Astrocyte of the spinal cord (primary cell): ENCODE data around the gene IGFBP4.

Source experiments
- DNase-seq: peaks from one replicate; pipeline ENCODE4 v3.0.0; 2011; ENCODE audit warnings: low read depth, low spot score
- H3K4me3 ChIP-seq: 2 replicates; pipeline ENCODE4 v1.5.1; 2011; ENCODE audit warnings: low read depth, mild to moderate bottlenecking, low read length, moderate library complexity
- in situ Hi-C: cut with HindIII; loops from 2 replicates; pipeline ENCODE4 v1.10.0; 2017; ENCODE audit warnings: low sequenced_read_pairs
- TF ChIP-seq, protein P1 (sequence below): IDR thresholded peaks from 2 replicates; pipeline ENCODE4 v1.5.1; 2012; ENCODE audit warnings: low read depth, mild to moderate bottlenecking, low read length, inconsistent platforms

Gene IGFBP4

DNA sequence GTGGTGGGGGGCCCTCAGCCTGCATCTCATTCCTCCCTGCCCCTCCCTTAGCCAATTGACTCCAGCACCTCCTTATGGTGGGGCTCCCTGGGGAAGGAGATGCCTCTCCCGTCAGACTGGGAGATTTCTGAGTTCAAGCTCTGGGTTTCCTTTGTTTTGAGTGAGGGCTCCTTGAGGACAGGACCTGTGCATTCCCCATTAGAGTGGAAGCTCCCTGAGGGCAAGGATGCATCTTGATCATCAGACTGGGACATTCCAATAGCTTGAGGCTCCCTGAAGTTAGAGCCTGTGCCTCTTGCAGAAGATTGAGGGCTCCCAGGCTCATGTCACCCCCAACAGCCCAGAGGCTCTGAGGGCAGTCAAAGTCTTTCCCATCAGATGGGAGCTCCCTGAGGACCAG lies 34.5 kb downstream of the IGFBP4 start:
- TF ChIP-seq, protein P1, sequence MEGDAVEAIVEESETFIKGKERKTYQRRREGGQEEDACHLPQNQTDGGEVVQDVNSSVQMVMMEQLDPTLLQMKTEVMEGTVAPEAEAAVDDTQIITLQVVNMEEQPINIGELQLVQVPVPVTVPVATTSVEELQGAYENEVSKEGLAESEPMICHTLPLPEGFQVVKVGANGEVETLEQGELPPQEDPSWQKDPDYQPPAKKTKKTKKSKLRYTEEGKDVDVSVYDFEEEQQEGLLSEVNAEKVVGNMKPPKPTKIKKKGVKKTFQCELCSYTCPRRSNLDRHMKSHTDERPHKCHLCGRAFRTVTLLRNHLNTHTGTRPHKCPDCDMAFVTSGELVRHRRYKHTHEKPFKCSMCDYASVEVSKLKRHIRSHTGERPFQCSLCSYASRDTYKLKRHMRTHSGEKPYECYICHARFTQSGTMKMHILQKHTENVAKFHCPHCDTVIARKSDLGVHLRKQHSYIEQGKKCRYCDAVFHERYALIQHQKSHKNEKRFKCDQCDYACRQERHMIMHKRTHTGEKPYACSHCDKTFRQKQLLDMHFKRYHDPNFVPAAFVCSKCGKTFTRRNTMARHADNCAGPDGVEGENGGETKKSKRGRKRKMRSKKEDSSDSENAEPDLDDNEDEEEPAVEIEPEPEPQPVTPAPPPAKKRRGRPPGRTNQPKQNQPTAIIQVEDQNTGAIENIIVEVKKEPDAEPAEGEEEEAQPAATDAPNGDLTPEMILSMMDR, result no peak

DNA sequence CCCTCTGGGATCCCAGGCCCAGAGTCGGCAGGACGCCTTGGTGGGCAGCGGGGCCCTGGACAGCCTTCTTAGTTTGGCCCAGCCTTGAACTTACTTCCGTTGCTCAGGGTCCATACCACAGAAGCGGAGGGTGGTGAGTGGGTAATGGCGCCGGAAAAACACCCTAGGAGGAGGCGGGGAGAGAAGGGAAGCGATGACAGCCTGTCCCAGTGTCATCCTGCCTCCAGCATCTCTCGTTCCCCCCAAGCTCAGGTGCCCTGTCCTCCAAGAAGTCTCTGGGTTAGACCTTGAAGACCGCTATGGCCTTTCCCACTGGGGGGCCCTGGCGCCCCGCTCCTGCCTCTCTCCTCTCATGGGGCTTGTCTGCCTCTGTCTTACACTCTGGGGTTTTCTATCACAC lies 35.2 kb downstream of the IGFBP4 start:
- no peak overlapping the region for H3K4me3 ChIP-seq
- DNase-seq, result no peak
- TF ChIP-seq, protein P1, result no peak
- in situ Hi-C loops, result no loop called here

More for the DNA sequence above, 34.5 kb downstream of the IGFBP4 start:
- DNase-seq, result no peak
- in situ Hi-C loops, result no loop called here
- no peak overlapping the region for H3K4me3 ChIP-seq

DNA sequence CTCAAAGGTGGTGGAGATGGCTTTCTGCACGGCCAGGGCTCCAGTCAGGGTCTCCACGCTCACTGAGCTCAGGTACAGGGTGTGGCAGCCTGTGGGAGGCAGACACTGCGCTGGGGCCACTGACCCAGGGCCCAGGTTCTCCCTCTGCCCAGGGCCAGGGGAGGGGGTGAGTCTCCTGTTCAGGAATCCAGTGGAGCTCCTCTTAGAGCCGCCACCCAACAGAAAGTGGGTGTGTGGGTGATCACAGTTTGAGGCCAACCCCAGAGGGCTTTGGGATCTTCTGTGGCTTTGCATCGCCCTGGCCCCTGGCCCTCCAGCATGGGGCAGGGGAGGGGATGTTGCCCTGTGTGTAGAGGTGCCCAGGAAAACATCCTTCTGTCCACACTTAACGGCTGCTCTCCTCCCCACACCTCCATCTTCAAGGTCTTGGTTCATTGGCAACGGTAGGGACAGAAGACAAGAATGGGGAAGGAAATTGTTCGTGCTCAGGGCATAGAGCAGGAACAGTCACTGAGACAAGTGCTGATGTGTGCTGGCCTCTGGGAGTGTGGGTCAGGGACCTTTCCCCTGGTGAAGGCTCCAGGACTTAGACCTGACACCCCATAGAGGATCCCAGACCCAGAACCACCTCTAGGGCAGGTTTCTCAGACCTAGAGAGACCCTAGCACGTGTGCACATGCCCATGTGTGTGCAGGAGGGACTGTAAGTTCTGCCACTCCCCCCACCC lies 36.7 kb downstream of the IGFBP4 start:
- DNase-seq, result no peak
- no peak overlapping the region for H3K4me3 ChIP-seq
- TF ChIP-seq, protein P1, result no peak
- in situ Hi-C loops, result no loop called here

DNA sequence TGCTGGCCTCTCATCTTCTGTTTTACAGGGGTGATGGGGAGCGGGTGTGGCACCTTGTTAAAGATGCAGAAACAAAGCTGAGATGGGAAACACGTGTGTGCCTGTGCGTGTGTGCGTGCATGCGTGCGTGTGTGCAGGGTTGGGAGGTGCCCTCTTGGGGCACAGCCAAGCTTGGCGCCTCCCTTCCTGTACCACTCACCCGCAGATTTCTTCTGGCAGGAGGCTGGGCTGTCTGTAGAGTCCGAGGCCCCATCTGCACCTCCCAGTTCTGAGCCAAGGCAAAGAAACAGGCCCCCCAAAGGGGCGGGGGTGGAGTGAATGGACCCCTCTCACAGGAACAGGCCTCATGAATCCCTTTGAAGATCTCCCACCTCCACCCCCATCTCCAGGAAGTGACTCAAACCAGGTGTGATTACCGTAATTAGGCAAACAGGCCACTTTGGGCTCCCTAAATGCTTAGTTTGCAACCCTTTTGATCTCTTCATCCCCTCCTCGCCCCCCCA lies 37.3 kb downstream of the IGFBP4 start:
- TF ChIP-seq, protein P1, result no peak
- in situ Hi-C loops, result no loop called here
- no peak overlapping the region for H3K4me3 ChIP-seq
- DNase-seq, result no peak

DNA sequence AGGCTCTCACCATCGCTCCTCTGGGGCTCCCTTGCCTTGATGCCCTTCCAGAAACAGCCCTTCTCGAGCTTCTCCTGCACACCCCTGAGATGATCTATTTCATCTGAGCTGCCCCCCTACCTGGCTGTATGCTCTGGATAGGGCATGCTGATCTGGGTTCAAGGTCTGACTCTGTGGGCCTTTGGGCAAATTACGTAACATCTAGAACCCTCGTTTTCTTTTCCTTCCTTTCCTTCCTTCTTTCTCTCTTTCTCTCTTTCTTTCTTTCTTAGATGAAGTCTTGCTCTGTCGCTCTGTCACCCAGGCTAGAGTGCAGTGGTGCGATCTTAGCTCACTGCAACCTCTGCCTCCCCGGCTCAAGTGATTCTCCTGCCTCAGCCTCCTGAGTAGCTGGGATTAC lies 37.9 kb downstream of the IGFBP4 start:
- DNase-seq, result no peak
- H3K4me3 ChIP-seq, result no peak overlapping the region
- in situ Hi-C loops, result no loop called here
- TF ChIP-seq, protein P1, result no peak

DNA sequence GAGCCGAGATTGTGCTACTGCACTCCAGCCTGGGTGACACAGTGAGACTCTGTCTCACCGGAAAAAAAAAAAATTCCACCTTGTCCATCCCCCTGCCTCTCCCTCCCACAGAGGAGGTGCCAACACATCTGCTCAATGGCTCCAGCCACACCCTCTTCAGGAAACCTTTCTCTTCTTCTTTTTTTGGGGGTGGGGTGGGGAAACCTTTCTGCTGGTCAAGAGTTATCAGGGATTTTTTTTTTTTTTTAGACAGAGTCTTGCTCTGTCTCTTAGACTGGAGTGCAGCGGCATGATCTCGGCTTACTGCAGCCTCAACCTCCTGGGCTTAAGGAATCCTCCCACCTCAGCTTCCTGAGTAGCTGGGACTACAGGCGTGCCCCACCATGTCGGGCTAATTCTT lies 39.5 kb downstream of the IGFBP4 start:
- DNase-seq, result no peak
- in situ Hi-C loops, result no loop called here
- no peak overlapping the region for H3K4me3 ChIP-seq
- TF ChIP-seq, protein P1, result no peak
